OCI-LY1 (cell line): ENCODE data around the gene CARD16.
"Not testable (repeated sequence)": the region's sequence is repeated elsewhere in the genome, so short reads cannot be mapped to it uniquely, and the experiment has no call there.

ENCODE experiments used
- CTCF ChIP-seq: fragments of 200-600 bp; sonication (generic), shearing (Covaris generic); IDR thresholded peaks from 2 replicates; pipeline ENCODE4 v1.5.1; 2017; ENCODE audit warnings: mild to moderate bottlenecking, antibody characterized with exemption, low read length, moderate library complexity, mixed read lengths
- EZH2 ChIP-seq: fragments of 200-600 bp; sonication (generic), shearing (Covaris generic); IDR thresholded peaks from 2 replicates; pipeline ENCODE4 v1.8.0; 2017; ENCODE audit warnings: borderline replicate concordance, mixed run types, mild to moderate bottlenecking, antibody characterized with exemption, low read length, moderate library complexity, mixed read lengths

GRCh38 chr11:105080171-105080906 is 35.2 kb upstream of the CARD16 start:
- TF ChIP-seq CTCF, EZH2: not testable (repeated sequence)
